Measurements from ENCODE around the gene MYOM1. TPM values are rescaled to one million over a fixed set of nuclear protein-coding genes. Genes with fewer than 3 reads are reported as not detected.

Gene MYOM1
- total RNA-seq, 4 donors from 2014 or later, result 1.3 to 29.7 (median 3.1) TPM

DNA sequence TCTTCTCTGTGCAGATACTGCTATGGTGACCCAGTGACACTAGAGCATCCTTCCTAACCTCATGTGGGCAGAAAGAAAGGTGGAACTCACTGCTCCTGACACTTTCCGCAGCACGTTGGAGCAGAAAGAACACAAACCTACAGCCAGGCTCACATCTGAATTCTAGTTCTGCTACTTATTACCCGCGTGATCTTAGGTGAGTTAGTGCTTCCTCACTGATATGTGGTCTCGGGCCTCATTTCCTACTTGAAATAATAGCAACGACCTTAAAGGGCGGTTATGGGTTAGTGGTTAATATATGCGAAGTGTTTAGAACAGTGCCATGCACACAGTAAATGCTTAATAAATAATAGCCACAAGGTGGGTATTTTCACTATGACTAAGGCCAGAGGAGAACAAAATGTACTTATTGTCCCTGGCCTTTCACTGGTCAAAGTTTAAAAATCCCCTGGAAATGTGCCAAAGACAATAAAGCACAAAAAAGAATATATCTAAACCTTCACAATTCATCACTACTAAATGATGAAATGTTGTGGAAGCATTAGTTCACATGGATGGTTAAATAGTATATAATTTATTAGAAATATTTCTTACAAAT lies 66.6 kb downstream of the MYOM1 start:
- Histone ChIP-seq H3K4me3 (no peak overlapping the region), H3K27me3 (no peaks in the 10 kb centered on the region), H3K27ac (peak overlapping the region in 1 of 4 donors; percentile 22), H3K36me3 (no peaks in the 10 kb centered on the region), H3K9me3 (no peaks in the 10 kb centered on the region), H3K4me1 (peaks cover 0 to 5% (median 0%) of the 10 kb centered on the region in 4 donors)
- TF ChIP-seq POLR2A (IDR thresholded peaks at IDR 0.05), result no peak
- TF ChIP-seq, protein P1, sequence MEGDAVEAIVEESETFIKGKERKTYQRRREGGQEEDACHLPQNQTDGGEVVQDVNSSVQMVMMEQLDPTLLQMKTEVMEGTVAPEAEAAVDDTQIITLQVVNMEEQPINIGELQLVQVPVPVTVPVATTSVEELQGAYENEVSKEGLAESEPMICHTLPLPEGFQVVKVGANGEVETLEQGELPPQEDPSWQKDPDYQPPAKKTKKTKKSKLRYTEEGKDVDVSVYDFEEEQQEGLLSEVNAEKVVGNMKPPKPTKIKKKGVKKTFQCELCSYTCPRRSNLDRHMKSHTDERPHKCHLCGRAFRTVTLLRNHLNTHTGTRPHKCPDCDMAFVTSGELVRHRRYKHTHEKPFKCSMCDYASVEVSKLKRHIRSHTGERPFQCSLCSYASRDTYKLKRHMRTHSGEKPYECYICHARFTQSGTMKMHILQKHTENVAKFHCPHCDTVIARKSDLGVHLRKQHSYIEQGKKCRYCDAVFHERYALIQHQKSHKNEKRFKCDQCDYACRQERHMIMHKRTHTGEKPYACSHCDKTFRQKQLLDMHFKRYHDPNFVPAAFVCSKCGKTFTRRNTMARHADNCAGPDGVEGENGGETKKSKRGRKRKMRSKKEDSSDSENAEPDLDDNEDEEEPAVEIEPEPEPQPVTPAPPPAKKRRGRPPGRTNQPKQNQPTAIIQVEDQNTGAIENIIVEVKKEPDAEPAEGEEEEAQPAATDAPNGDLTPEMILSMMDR (IDR thresholded peaks at IDR 0.05), result peak in 2 of 6 experiments; percentile 19 to 27
- no peak for DNase-seq

- no peak for DNase-seq
- Histone ChIP-seq H3K4me3 (no peak overlapping the region), H3K4me1 (peaks cover 0 to 5% (median 0%) of the 10 kb centered on the region in 4 donors), H3K36me3 (no peaks in the 10 kb centered on the region), H3K27me3 (no peaks in the 10 kb centered on the region), H3K27ac (no peak overlapping the region), H3K9me3 (no peaks in the 10 kb centered on the region)
- no peak for TF ChIP-seq POLR2A (IDR thresholded peaks at IDR 0.05)
- TF ChIP-seq, protein P1 (IDR thresholded peaks at IDR 0.05), result no peak
Measured at GRCh38 chr18:3152294-3152693, 67.5 kb downstream of the MYOM1 start.

- TF ChIP-seq, protein P1 (IDR thresholded peaks at IDR 0.05), result peak; percentile 64 to 84 (median 82)
- TF ChIP-seq POLR2A (IDR thresholded peaks at IDR 0.05), result no peak
- DNase-seq, result no peak
Measured at GRCh38 chr18:3151399-3152264, 68.1 kb downstream of the MYOM1 start.

GRCh38 chr18:3150688-3151087 lies 69.1 kb downstream of the MYOM1 start:
- Histone ChIP-seq H3K27ac (no peak overlapping the region), H3K36me3 (no peaks in the 10 kb centered on the region), H3K27me3 (no peaks in the 10 kb centered on the region), H3K4me3 (no peak overlapping the region), H3K9me3 (no peaks in the 10 kb centered on the region), H3K4me1 (peaks cover 0 to 5% (median 0%) of the 10 kb centered on the region in 4 donors)
- TF ChIP-seq, protein P1 (IDR thresholded peaks at IDR 0.05), result no peak
- no peak for TF ChIP-seq POLR2A (IDR thresholded peaks at IDR 0.05)
- no peak for DNase-seq

More at GRCh38 chr18:3151399-3152264, 68.1 kb downstream of the MYOM1 start:
- Histone ChIP-seq H3K36me3 (no peaks in the 10 kb centered on the region), H3K27ac (no peak overlapping the region), H3K4me3 (peak overlapping the region in 2 of 4 donors; percentile 30 to 41), H3K4me1 (peaks cover 0 to 5% (median 0%) of the 10 kb centered on the region in 4 donors), H3K9me3 (no peaks in the 10 kb centered on the region), H3K27me3 (no peaks in the 10 kb centered on the region)

GRCh38 chr18:3150274-3150673 lies 69.5 kb downstream of the MYOM1 start:
- Histone ChIP-seq H3K4me3 (no peak overlapping the region), H3K4me1 (peaks cover 0 to 5% (median 0%) of the 10 kb centered on the region in 4 donors), H3K27me3 (no peaks in the 10 kb centered on the region), H3K36me3 (no peaks in the 10 kb centered on the region), H3K9me3 (no peaks in the 10 kb centered on the region), H3K27ac (no peak overlapping the region)
- no peak for TF ChIP-seq POLR2A (IDR thresholded peaks at IDR 0.05)
- TF ChIP-seq, protein P1 (IDR thresholded peaks at IDR 0.05), result peak in 2 of 6 experiments; percentile 23 to 24
- no peak for DNase-seq

All from Peyer's patch (tissue), 4 donors.